ENCODE measurements around the gene EIF2AK3.
A peak's percentile ranks its signal among the peaks of the same experiment; 100 is the strongest.
"Not testable (repeated sequence)": the region's sequence is repeated elsewhere in the genome, so short reads cannot be mapped to it uniquely, and the experiment has no call there.

EIF2AK3 gene

DNA sequence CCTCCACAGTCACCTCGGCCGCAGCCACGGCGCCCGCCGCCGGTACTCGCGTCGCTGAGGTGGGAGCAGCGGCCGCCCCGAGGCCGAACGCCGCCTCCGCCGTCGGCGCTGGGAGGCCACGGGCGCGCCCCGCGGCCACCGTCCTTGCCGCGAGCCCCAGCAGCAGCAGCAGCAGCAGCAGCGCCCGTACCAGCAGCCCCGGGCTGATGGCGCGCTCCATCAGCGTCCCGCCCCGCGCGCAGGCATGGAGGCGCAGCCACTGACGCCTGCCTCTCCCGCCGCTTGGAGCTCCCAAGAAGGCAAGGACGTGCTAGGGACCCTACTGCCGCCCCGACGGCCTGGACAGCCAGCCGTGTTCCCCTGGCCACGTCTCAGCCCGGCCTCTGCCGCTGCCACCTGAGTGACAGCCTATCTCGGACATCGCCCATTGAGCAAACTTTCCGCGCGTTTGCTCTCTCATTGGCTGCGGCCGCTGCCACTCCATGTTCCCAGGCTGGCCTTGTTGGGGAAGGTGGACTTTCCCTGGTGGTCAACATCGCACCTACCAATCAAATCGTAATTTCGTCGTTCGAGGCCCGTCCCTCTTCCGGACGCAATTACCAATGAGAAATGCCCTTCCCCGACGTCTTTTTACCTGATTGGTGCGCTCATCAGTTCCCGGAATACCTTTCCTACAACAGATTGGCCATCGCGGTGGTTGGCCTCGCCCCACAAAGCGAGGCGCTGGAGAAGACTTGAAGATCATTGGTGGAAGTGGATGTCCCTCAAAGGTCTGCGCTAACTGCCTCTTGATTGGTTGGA, at the start of gene EIF2AK3:
Gene EIF2AK3, minus strand, starts transcription at position 410 of the 801 bp plus-strand sequence. Its CDS starts 190 bp downstream, at position 220.
- peak; percentile 98 for DNase-seq

DNA sequence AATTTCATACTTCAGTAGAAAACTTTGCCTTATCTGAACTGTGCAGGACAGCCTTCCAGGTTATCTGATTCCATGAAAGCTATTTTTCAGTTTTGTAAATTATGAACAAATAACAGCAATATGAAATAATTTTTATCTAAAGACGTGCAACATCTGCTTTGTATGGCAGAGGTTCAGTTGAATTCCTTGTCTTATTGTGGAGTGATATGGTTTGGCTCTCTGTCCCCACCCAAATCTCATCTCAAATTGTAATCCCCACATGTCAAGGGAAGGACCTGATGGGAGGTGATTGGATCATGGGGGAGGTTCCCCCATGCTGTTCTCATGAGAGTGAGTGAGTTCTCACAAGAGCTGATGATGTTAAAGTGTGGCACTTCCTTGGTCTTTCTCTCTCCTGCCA, 46.1 kb upstream of the EIF2AK3 start:
- no peak for DNase-seq

GRCh38 chr2:88671786-88672427, 44.6 kb upstream of the EIF2AK3 start:
- peak; percentile 9 for DNase-seq

GRCh38 chr2:88669482-88670214, 42.4 kb upstream of the EIF2AK3 start:
- DNase-seq: no peak

GRCh38 chr2:88668862-88669261, 41.6 kb upstream of the EIF2AK3 start:
- no peak for DNase-seq

DNA sequence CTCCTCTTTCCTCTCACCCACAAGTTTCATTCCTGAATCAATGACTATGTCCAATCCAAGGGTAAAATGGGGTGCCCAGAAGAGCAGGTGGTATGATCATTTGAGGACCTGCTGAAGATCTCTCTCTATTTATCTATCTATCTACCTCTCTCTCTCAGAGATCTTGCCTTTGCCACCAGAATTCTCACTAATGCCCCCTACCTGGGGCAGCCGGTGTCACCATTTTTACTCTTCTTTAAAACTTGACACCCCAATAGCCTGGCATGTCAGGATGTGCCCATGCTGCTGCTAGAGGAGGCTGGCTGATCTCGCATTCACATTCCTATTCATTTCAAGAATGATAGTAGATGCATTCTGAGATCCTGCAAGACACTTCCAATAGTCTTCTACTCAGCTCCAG, 40.0 kb upstream of the EIF2AK3 start:
- no peak for DNase-seq

DNA sequence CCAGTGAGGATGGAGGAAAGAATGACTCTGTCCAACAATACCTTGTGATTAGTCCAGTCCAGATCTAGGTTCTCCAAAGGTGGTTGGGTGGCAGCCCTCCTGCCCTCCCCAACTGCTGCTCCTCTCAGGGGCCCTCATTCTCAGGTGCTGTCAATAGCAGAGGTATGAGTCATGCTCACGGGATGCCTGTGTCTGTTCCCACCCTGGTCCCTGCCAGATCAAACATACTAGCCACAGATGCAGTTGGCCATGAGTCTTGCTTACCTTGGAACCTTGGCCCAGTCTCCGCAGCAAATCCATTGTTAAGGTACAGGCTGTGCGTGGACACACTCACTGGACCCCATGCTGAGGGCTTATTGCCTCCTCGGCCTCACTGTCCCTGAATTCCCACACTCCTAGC, 39.3 kb upstream of the EIF2AK3 start:
- no peak for DNase-seq

DNA sequence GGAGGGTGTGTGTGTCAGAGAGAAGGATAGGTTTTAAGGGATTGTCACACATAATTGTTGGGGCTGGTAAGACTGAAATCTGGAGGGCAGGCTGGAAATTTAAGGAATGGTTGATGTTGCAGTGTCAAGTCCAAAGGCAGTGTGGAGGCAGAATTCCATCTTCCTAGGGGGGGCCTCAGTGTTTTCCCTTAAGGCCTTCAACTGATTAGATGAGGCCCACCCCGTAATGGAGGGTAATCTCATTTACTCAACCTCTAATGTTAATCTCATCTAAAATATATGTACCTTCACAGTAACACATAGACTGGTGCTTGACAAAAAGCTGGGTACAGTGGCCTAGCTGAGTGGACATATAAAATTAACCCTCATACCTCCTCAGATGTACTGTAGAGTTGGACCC, 33.4 kb upstream of the EIF2AK3 start:
- no peak for DNase-seq

- no peak for DNase-seq
Measured at GRCh38 chr2:88659538-88659915, 32.3 kb upstream of the EIF2AK3 start.

GRCh38 chr2:88658881-88659537, 31.7 kb upstream of the EIF2AK3 start:
- no peak for DNase-seq

DNA sequence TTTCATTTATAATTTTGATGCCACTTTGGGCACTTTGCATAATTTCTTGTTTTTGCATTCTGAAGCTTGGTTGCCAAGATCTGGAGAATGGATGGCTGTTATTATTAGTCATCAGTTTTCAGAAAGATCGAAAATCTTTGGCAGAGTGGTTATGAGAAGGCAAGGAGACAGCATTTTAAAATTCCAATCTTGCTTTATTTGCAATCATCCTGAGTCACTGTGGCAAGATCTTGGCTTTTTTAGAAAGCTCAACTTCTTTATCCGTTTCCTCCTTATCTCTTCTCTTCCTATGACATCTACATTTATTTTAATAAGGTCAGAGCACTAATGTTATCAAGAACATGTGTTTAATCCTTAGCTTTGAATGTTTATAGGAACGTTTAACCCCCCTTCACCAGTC, 31.1 kb upstream of the EIF2AK3 start:
- no peak for DNase-seq

GRCh38 chr2:88657131-88657530, 29.9 kb upstream of the EIF2AK3 start:
- DNase-seq: no peak

GRCh38 chr2:88656690-88657089, 29.4 kb upstream of the EIF2AK3 start:
- DNase-seq: no peak

DNA sequence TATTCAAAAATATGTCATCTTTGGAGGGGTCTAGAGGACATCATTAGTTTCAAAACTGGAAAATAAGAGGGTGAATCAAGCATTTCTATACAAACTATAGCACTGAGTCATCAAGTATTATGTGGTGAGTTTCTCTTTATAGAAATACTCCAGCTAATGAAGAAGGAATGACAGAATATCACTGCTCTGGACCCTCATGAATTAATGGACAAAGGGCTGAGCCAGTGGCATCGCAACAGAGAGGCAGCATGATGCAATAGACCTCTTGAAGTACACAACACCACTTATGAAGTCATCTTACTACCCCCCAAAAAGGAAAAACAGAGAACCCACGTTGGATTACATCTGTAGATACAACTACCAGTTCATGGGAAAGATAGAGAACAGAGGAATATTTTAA, 27.4 kb upstream of the EIF2AK3 start:
- DNase-seq: no peak

GRCh38 chr2:88651646-88652045, 24.4 kb upstream of the EIF2AK3 start:
- no peak for DNase-seq

DNA sequence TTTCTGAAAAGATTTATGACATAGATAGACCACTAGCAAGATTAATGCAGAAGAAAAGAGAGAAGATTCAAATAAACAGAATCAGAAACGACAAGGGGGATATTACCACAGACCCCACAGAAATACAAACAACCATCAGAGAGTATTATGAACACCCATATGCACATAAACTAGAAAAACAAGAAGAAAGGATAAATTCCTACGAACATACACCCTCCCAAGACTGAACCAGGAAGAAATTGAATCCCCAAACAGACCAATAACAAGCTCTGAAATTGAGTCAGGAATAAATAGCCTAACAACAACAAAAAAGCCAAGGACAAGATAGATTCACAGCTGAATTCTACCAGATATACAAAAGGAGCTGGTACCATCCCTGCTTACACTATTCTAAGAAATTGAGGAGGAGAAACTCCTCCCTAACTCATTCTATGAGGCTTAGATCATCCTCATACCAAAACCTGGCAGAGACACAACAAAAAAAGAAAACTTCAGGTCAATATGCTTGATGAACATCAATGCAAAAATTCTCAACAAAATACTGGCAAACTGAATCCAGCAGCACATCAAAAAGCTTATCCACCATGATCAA, 18.1 kb upstream of the EIF2AK3 start:
- DNase-seq: not testable (repeated sequence)

- DNase-seq: no peak
Measured at GRCh38 chr2:88642278-88642677, 15.0 kb upstream of the EIF2AK3 start.

- DNase-seq: no peak
Measured at GRCh38 chr2:88641330-88641729, 14.1 kb upstream of the EIF2AK3 start.

DNA sequence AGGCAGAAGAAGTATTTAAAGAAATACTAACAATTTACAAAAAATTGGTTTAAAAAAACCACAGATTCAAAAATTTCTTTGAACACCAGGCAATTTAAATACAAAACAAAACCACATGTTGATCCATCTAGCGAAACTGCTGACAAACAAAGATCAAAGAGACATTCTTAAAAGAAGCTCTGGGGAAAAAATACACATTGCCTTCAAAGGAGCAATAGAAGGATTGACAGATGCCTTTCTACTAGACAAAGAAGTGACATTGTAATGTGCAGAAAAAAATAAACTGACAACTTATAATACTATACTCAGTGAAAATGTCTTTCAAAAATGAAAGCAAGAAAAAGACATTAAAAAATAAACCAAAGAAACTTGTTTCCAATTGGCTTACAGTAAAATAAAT, 12.6 kb upstream of the EIF2AK3 start:
- no peak for DNase-seq

DNA sequence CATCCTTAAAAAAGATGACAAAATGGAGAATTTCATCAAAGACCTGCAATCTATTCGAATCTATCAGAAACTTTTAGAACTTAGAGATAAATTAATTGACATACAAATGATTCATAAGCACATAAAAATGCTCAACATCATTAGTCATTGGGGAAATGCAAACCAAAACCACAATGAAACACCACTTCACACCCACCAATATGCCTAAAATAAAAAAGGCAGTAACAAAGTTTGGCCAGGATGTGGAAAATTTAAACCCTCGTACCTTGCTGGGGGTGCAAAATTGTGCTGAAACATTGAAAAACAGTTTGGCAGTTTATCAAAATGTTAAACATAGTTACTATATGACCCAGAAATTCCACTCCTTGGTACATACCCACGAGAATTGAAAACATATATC, 11.5 kb upstream of the EIF2AK3 start:
- DNase-seq: no peak

DNA sequence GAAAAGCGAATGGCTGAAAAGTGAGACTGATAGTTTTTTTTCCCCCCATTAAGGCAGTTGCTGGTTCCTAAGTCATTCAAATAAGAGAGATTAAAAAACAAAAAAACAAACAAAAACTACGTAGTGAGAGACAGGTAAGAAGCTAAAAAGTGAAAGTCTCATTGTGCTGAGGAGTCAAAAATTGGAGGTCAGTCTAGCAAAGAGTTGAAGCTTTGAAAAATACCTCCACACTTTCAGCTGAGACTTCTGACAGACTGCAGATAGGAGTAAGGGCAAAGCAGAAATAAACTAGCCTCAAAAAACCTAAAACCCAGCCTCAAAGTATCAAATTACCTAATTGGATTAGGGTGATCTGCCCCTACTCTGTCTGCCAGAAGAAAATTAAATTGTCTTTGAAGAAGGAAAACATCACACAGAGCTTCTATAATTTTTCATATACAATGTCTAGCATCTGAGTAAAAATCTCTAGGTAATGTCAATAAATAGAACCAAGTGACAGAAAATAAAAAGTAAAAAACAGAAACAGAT, 10.9 kb upstream of the EIF2AK3 start:
- DNase-seq: no peak

DNA sequence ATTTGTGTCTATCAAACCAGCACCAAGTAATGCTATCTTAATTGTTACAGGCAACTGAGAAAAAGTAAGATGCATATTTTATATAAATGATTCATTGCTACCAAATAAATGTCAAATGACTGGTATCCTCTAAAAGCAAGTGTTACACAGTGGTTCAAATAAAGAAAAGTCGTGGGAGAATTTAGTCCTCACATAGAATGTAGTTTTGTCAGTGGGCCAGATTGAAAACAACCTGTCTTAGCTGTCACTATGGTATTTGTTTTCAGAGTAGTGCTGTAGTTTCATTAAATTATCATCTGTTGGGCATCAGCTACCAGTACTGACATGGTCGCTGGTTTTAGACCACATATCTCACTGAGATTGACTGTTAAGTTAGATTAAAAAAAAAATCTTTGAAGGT, 10.2 kb upstream of the EIF2AK3 start:
- no peak for DNase-seq

DNA sequence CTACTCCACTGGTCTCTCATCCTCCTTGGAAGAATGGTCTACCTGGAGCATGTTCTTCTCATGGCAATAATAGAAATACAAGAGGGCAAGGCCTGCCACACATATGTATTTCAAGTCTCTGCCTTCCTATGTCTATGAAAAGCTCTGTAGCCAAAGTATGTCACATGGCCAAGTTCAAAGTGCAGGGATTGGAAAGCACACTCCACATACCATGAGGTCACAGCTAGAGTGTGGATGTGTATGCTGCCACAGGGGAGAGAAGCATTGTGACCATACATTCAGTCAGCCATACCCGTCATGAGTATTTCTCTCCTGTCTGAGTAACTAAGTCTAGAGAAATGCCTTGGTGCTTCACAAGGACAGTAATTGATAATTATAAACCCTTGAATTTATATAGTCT, 8.8 kb upstream of the EIF2AK3 start:
- DNase-seq: no peak
